GM21367 (cell line): ENCODE results near the gene IGLON5.
A peak's percentile ranks its signal among the peaks of the same experiment; 100 is the strongest.

Experiments used
- ATAC-seq: cut with Tn5 transposase; IDR thresholded peaks from one replicate; pipeline ENCODE4 v1.9.1; 2021; ENCODE audit not compliant: unreplicated experiment

The IGLON5 gene

GRCh38 chr19:51337861-51338562, 26.6 kb downstream of the IGLON5 start:
- no peak for ATAC-seq

DNA sequence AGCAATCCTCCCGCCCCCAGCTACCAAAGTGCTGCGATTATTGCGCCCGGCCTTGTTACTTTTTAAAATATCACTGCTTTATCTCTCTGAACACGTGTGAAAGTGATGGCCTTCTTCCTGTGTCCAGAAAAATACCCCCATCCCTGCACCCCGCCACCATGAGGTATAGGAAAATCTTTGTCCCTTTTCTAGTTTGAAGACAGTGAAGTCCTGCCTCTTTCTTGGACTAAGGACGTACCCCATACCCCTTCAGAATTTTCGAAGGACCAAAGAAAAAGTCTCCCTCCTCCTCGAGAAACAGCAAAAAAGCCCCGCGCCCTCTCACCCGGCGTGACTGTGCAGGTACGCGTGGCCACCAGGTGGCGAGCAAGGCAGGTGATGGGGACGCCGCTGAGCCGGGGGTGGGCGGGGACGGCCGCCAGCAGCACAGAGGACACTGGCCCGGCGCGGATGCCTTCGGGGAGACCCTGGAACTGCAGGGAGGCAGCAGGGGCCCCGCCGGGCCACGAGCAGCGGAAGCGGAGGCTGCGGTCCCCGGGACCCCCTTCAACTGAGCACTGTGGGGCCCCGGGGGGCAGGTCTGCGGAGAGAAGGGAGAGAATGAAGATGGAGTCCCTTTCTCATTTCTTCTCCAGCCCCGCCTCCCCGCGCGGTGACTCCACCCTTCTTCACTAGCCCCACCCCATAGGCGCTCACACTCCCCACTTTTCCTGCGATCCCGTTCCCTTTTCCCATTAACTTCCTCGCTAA, 27.3 kb downstream of the IGLON5 start:
- peak; percentile 58 for ATAC-seq

- no peak for ATAC-seq
Observed at GRCh38 chr19:51339313-51339686, 27.9 kb downstream of the IGLON5 start.

GRCh38 chr19:51339687-51340656, 28.5 kb downstream of the IGLON5 start:
- ATAC-seq, result peak; percentile 38

GRCh38 chr19:51341066-51341465, 29.6 kb downstream of the IGLON5 start:
- no peak for ATAC-seq

GRCh38 chr19:51341976-51342580, 30.6 kb downstream of the IGLON5 start, which contains the start of gene VSIG10L:
TSS of gene VSIG10L (minus strand) at chr19:51342139. CDS start at chr19:51342124, 15 bp downstream.
- ATAC-seq, result no peak

GRCh38 chr19:51342631-51343569, 31.5 kb downstream of the IGLON5 start:
- ATAC-seq, result no peak

DNA sequence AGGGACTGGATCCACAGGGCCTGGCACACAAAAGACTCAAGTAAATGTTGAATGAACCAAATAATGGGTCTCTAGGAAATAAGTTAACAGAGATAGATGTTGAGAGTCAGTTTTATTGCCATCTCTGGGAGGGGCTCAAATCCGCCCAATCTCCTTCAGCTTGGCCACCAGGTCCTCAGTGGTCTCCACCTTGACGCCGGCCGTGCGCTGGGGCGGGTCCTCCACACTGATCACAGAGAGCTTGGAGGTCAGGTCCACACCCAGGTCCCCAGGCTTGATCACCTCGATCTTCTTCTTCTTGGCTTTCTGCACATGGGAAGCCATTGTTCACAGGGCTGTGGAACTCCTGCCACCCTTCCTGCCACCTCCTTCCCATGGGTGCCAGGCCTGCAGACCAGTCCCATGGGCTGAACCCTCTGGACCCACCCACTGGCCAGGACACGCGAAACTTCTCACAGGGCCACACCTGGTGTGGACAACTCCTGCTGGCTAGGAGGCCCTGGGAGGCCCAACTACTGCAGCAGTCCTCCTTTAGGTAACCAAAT, 33.7 kb downstream of the IGLON5 start:
- no peak for ATAC-seq

DNA sequence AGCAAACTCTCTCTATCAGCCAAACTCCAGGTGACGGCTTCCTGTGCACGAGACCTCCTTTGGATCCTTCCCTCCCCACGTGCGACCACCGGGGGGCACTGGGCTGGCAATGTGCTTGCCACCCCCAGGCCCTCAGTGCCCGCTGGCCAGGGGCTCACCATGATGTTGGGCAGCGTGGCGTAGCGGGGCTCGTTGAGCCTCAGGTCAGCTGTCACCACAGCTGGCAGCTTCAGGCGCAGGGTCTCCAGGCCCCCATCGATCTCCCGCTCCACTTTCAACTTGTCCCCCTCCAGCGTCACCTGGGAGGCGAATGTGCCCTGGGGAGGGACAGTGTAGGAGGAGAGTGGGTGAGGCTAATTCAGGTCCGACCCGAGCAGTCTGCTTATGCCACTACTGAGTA, 35.3 kb downstream of the IGLON5 start:
- ATAC-seq, result no peak

DNA sequence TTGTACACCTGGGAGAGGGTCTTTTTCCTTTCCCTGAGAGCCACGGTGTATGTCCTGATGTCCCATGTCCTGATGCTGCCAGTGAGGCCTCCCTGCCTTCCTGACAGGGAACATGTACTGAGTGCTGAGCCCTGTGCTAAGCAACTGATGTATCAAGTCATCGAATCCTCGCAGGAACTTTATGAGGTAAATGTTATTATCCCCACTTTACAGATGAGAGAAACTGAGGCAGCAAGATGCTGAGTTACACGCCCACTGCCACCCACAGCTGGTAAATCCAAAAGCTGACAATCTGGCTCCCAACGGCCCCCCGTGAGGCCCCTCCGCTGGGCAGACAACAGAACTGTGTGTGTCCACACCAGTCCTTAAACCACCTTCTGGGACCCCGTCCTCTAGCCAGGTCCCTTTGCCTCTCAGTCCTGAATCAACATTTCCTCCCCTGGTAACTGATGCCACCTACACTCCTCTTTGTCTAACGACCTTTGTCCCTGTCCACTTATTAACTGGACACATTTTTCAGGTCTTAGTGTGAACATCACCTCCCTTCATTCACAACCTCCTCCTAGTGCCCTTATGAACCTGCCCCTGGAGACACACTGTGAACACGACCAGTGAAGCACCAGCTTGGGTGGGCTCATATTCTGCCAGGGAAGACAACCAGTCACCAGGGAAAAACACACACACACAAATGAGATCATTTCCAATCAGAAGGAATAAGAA, 35.9 kb downstream of the IGLON5 start:
- ATAC-seq, result no peak

- ATAC-seq, result no peak
Observed at GRCh38 chr19:51351266-51351990, 40.0 kb downstream of the IGLON5 start.

DNA sequence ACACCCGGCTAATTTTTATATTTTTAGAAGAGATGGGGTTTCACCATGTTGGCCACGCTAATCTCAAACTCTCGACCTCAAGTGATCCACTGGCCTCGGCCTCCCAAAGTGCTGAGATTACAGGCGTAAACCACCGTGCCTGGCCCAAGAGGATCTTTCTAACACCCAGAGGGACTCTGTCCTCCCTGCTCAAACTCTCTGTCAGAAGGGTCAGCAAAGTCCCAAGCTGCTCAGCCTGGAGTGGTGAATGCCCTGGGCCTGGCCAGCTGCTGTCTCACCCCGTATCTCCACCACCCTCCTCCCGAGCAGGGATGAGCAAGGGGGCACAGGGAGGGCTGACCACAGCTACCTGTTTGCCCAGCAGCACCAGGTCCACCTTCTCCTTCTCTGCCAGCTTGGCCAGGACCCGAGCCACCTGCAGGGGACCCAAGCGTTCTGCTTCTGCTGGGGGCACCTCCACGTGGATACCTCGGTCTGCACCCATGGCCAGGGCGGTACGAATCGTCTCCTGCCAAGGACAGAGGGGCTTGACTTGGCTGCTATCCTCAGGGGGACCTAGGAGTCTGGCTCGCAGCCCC, 41.4 kb downstream of the IGLON5 start:
- ATAC-seq, result no peak

GRCh38 chr19:51354103-51354741, 42.8 kb downstream of the IGLON5 start:
- ATAC-seq, result no peak

- ATAC-seq, result no peak
Observed at GRCh38 chr19:51354742-51355148, 43.3 kb downstream of the IGLON5 start.

- ATAC-seq, result no peak
Observed at GRCh38 chr19:51356159-51356801, 44.8 kb downstream of the IGLON5 start.

GRCh38 chr19:51357952-51358351, 46.5 kb downstream of the IGLON5 start:
- ATAC-seq, result no peak

- no peak for ATAC-seq
Observed at GRCh38 chr19:51359294-51359693, 47.9 kb downstream of the IGLON5 start.
